DOHH2 (cell line): ENCODE results near the gene PARP1.

Experiments used
- EZH2phosphoT487 ChIP-seq: fragments of 200-600 bp; sonication (generic); IDR thresholded peaks from 2 replicates; pipeline ENCODE4 v1.6.1; 2017; ENCODE audit warnings: borderline replicate concordance, mild to moderate bottlenecking, antibody characterized with exemption, low read length, moderate library complexity, mixed read lengths
- TF ChIP-seq, protein P1 (sequence below): fragments of 200-600 bp; sonication (generic); IDR thresholded peaks from one replicate; pipeline ENCODE4 v1.5.1; 2014; ENCODE audit warnings: antibody characterized with exemption, mild to moderate bottlenecking, low read depth, low read length; ENCODE audit not compliant: poor library complexity, severe bottlenecking

DNA sequence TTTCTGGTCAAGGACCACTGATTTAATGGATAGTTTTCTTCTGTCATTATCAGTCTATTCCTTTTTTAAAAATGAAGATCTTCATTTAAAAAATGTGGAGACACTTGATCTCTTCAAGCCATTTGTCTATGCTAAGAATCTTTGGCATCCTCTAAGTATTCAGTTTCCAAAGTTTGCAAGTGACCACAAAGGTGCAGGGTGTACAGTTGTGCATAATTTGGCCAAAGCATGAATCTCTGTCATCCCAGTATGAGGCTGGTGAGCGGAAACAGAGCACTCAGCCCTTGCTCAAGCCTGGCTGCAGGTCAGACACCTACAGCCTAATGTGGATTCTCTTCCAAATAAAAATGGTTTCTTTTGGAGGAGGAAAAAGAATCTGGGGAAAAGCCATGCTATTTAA is 19.8 kb downstream of the PARP1 start:
- no peak for TF ChIP-seq EZH2phosphoT487
- TF ChIP-seq, protein P1, sequence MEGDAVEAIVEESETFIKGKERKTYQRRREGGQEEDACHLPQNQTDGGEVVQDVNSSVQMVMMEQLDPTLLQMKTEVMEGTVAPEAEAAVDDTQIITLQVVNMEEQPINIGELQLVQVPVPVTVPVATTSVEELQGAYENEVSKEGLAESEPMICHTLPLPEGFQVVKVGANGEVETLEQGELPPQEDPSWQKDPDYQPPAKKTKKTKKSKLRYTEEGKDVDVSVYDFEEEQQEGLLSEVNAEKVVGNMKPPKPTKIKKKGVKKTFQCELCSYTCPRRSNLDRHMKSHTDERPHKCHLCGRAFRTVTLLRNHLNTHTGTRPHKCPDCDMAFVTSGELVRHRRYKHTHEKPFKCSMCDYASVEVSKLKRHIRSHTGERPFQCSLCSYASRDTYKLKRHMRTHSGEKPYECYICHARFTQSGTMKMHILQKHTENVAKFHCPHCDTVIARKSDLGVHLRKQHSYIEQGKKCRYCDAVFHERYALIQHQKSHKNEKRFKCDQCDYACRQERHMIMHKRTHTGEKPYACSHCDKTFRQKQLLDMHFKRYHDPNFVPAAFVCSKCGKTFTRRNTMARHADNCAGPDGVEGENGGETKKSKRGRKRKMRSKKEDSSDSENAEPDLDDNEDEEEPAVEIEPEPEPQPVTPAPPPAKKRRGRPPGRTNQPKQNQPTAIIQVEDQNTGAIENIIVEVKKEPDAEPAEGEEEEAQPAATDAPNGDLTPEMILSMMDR, result no peak
